Right renal pelvis (tissue), 4 donors: ENCODE results near the gene FTCD. TPM values are rescaled to one million over a fixed set of nuclear protein-coding genes. Genes with fewer than 3 reads are reported as not detected.
"Not testable (repeated sequence)": the region's sequence is repeated elsewhere in the genome, so short reads cannot be mapped to it uniquely, and the experiment has no call there.

ENCODE experiments used
- DNase-seq, 4 donors: peaks; one replicate each; pipeline ENCODE4 v3.0.0-alpha.2; 2013; ENCODE audit warnings: low read depth in 4 of 4, low spot score in 3 of 4, missing footprints in 1 of 4
- polyA plus RNA-seq, 4 donors: library from polyadenylated mRNA; unstranded; fragments of 120-200 nt; gene quantifications; one replicate each; pipeline ENCODE4 v1.2.1, GENCODE V29; 2013; ENCODE audit not compliant: insufficient read length in 4 of 4

The FTCD gene
- polyA plus RNA-seq, 4 donors = 15.2 to 34.2 (median 27.7) TPM

GRCh38 chr21:46141767-46142581 lies 13.4 kb downstream of the FTCD start:
- DNase-seq = no peak

GRCh38 chr21:46140352-46141003 lies 14.9 kb downstream of the FTCD start:
- not testable (repeated sequence) for DNase-seq

- DNase-seq = no peak
These were observed 15.7 kb downstream of the FTCD start for GRCh38 chr21:46139686-46140085.

GRCh38 chr21:46138383-46138970 lies 16.9 kb downstream of the FTCD start:
- no peak for DNase-seq

GRCh38 chr21:46137908-46138307 lies 17.5 kb downstream of the FTCD start:
- no peak for DNase-seq

GRCh38 chr21:46136739-46137349 lies 18.5 kb downstream of the FTCD start:
- no peak for DNase-seq

GRCh38 chr21:46135782-46136395 lies 19.5 kb downstream of the FTCD start:
- DNase-seq = no peak

- DNase-seq = no peak
These were observed 23.3 kb downstream of the FTCD start for GRCh38 chr21:46131838-46132651.

- DNase-seq = no peak
These were observed 23.9 kb downstream of the FTCD start for GRCh38 chr21:46131588-46131837.

GRCh38 chr21:46130831-46131587 lies 24.4 kb downstream of the FTCD start:
- DNase-seq = no peak

GRCh38 chr21:46129846-46130651 lies 25.3 kb downstream of the FTCD start:
- DNase-seq = no peak

GRCh38 chr21:46128933-46129571 lies 26.3 kb downstream of the FTCD start:
- no peak for DNase-seq

- no peak for DNase-seq
These were observed 27.1 kb downstream of the FTCD start for GRCh38 chr21:46128106-46128932.

- no peak for DNase-seq
These were observed 27.9 kb downstream of the FTCD start for GRCh38 chr21:46127239-46128105.

GRCh38 chr21:46126309-46127238 lies 28.8 kb downstream of the FTCD start:
- DNase-seq = no peak
